HAP-1 (cell line): Measurements from ENCODE around the gene DOLPP1.
"Not testable (repeated sequence)": the region's sequence is repeated elsewhere in the genome, so short reads cannot be mapped to it uniquely, and the experiment has no call there.

Experiments
- DNase-seq, 2 experiments: peaks; one replicate each; pipeline ENCODE4 v3.0.0-alpha.2; 2016 to 2020; ENCODE audit warnings: low spot score in 2 of 2
- H3K27me3 ChIP-seq: fragments of 250-450 bp; sonication (Bioruptor Pico); 2 replicates; pipeline ENCODE4 v1.5.1; 2020; ENCODE audit warnings: low read depth, mild to moderate bottlenecking, moderate library complexity
- H3K36me3 ChIP-seq: fragments of 250-450 bp; sonication (Bioruptor Pico); replicated peaks from 2 replicates; pipeline ENCODE4 v1.5.1; 2020; ENCODE audit warnings: mild to moderate bottlenecking
- H3K4me1 ChIP-seq: fragments of 250-450 bp; sonication (Bioruptor Pico); 2 replicates; pipeline ENCODE4 v1.5.1; 2020; ENCODE audit warnings: mild to moderate bottlenecking
- H3K4me3 ChIP-seq: fragments of 250-450 bp; sonication (Bioruptor Pico); 2 replicates; pipeline ENCODE4 v1.5.1; 2020; ENCODE audit warnings: mild to moderate bottlenecking, moderate library complexity
- H3K9me3 ChIP-seq: fragments of 250-450 bp; sonication (Bioruptor Pico); 2 replicates; pipeline ENCODE4 v1.5.1; 2020; ENCODE audit warnings: mild to moderate bottlenecking, moderate library complexity
- in situ Hi-C: fragments of 300-500 bp; cut with MboI; formaldehyde crosslinking; loops from 3 replicates; pipeline ENCODE4 v1.14.3; 2020; ENCODE audit warnings: low sequenced_read_pairs, inconsistent platforms, mixed read lengths

DOLPP1 gene

GRCh38 chr9:129080601-129081387 lies at the start of gene DOLPP1:
DOLPP1 (plus strand) TSS chr9:129081111; CDS start chr9:129081132, 21 bp downstream.
- Histone ChIP-seq H3K27me3 (no peaks in the 10 kb centered on the region), H3K4me1 (peaks cover 9% of the 10 kb centered on the region; the same call in 1 of the 2 replicates), H3K4me3 (peak within 1 kb of the TSS; percentile 76), H3K36me3 (peaks cover 10% of the 10 kb centered on the region), H3K9me3 (no peaks in the 10 kb centered on the region)
- in situ Hi-C loops: no loop called here
- DNase-seq: peak; percentile 96 to 99

DNA sequence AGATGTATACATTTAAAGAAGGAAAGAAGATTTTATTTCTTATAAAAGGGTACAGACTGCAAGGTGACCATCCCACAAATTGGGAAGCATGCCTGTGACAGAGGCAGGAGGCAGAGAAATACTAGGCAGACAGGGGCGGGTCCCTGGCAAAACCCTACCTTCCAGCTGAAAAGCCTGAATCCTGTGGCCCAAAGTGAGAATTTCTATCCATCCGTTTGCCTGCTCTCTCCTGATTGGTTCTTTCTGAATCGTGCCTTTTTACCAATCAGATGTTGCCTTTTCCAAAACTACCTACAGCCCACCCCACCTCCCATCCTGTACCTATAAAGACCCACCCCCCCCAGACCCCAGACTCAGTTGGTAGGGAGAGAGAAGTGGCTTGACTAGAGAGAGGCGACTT lies 49.4 kb upstream of the DOLPP1 start:
- no peaks in the 10 kb centered on the region for H3K9me3 ChIP-seq
- DNase-seq: no peak
- H3K4me3 ChIP-seq: no peak overlapping the region
- no peaks in the 10 kb centered on the region for H3K27me3 ChIP-seq
- H3K4me1 ChIP-seq: peaks cover 9% of the 10 kb centered on the region
- in situ Hi-C loops: no loop called here
- H3K36me3 ChIP-seq: 0 out of 2 replicates have a peak, but pooled peaks cover under 1% of the 10 kb centered on the region

- 0 out of 2 replicates have a peak, but pooled peaks cover 5% of the 10 kb centered on the region for H3K36me3 ChIP-seq
- H3K4me1 ChIP-seq: peaks cover 7% of the 10 kb centered on the region
- no peaks in the 10 kb centered on the region for H3K27me3 ChIP-seq
- in situ Hi-C loops: no loop called here
- DNase-seq: no peak
- no peaks in the 10 kb centered on the region for H3K9me3 ChIP-seq
- no peak overlapping the region for H3K4me3 ChIP-seq
These were observed 48.3 kb upstream of the DOLPP1 start for GRCh38 chr9:129032541-129033159.

- 0 out of 2 replicates have a peak, but pooled peaks cover 5% of the 10 kb centered on the region for H3K36me3 ChIP-seq
- in situ Hi-C loops: no loop called here
- H3K4me1 ChIP-seq: peaks cover 7% of the 10 kb centered on the region
- H3K9me3 ChIP-seq: no peaks in the 10 kb centered on the region
- no peak overlapping the region for H3K4me3 ChIP-seq
- no peak for DNase-seq
- no peaks in the 10 kb centered on the region for H3K27me3 ChIP-seq
These were observed 47.7 kb upstream of the DOLPP1 start for GRCh38 chr9:129033216-129033615.

GRCh38 chr9:129035838-129036237 lies 45.1 kb upstream of the DOLPP1 start:
- H3K4me1 ChIP-seq, DNase-seq, in situ Hi-C loops, H3K27me3 ChIP-seq, H3K9me3 ChIP-seq, H3K36me3 ChIP-seq: not testable (repeated sequence)
- peak overlapping the region; percentile 99 for H3K4me3 ChIP-seq

- in situ Hi-C loops: no loop called here
- Histone ChIP-seq H3K9me3 (no peaks in the 10 kb centered on the region), H3K4me1 (peaks cover 7% of the 10 kb centered on the region), H3K27me3 (no peaks in the 10 kb centered on the region), H3K36me3 (peaks cover 5% of the 10 kb centered on the region; the same call in 1 of the 2 replicates), H3K4me3 (peak within 1 kb of the TSS; percentile 99)
- DNase-seq: peak; percentile 99 to 100
These were observed 44.5 kb upstream of the DOLPP1 start, which contains the start of gene MIGA2 for GRCh38 chr9:129036241-129036922. MIGA2 (plus strand) TSS chr9:129036626; CDS start chr9:129040595, 3,969 bp downstream.

GRCh38 chr9:129036923-129037766 lies 43.8 kb upstream of the DOLPP1 start:
- peak overlapping the region; percentile 99 for H3K4me3 ChIP-seq
- H3K36me3 ChIP-seq: peaks cover 8% of the 10 kb centered on the region; the same call in 1 of the 2 replicates
- H3K4me1 ChIP-seq: peaks cover 7% of the 10 kb centered on the region
- no peaks in the 10 kb centered on the region for H3K27me3 ChIP-seq
- in situ Hi-C loops: no loop called here
- DNase-seq: no peak
- H3K9me3 ChIP-seq: no peaks in the 10 kb centered on the region

GRCh38 chr9:129037767-129038098 lies 43.2 kb upstream of the DOLPP1 start:
- Histone ChIP-seq H3K9me3 (no peaks in the 10 kb centered on the region), H3K4me1 (peaks cover 7% of the 10 kb centered on the region), H3K4me3 (peak overlapping the region; percentile 99), H3K27me3 (no peaks in the 10 kb centered on the region), H3K36me3 (peaks cover 8% of the 10 kb centered on the region; the same call in 1 of the 2 replicates)
- no peak for DNase-seq
- in situ Hi-C loops: no loop called here

DNA sequence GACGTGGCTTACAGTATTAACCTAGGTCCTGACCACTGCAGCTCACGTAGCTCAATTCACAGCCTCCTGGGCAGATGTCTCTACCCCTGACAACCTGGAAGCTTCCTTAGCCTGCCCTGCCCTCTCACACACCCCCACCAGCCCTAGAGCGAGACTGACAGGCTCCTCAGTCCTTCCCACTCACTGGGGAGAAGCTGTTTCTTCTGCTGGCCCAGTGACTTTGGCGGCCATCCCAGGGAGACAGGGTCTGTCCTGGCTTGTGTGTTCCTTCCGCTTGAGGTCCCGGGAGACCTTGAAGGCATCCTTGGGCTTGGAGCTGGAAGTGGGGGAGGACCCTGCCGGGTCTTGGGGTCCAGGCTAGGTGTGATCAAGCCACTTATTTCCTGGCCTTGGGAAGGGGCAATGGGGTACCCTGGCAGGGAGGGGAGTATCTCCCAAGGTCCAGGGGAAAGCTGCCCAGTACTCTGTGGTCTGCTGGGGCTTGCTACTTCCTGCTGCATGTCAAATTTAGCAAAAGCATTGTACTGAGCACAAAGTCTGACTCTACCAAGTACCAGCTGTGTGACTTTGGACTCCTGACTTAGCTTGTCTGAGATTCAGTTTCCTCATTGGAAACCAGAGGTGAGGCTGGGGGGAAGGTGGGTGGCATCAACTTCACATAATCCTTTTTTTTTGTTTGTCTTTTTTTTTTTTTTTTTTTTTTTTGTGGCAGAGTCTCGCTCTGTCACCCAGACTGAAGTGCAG lies 42.6 kb upstream of the DOLPP1 start:
- no peaks in the 10 kb centered on the region for H3K27me3 ChIP-seq
- DNase-seq: no peak
- peaks cover 7% of the 10 kb centered on the region for H3K4me1 ChIP-seq
- H3K36me3 ChIP-seq: peaks cover 8% of the 10 kb centered on the region; the same call in 1 of the 2 replicates
- H3K9me3 ChIP-seq: no peaks in the 10 kb centered on the region
- H3K4me3 ChIP-seq: no peak overlapping the region; the same call in 1 of the 2 replicates
- in situ Hi-C loops: no loop called here

DNA sequence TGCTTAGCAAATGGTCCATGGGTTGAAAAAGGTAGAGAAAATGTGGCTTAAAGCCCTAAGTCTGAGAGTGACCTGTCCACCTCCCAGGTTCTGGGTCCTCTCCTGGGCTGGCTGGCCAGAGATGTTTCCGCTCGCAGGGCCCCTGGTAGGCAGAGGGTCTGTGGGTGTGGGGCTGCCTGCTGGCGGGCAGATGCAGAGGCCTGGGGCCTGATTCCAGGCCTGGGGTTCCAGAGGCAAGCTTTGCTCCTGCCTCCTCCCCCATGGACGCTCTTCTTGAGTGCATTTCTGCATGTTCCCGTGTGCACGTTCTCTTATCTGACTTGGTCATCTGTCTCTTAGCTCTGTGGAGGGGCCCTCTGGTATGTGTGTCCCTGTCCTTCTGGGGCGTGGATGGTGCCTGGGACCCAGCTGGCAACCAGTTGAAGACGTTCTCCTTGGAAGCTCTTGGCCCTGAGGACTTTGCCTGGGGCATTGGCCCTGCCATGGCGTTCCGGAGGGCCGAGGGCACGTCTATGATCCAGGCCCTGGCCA lies 40.7 kb upstream of the DOLPP1 start:
- no peak for DNase-seq
- Histone ChIP-seq H3K9me3 (no peaks in the 10 kb centered on the region), H3K4me3 (no peak overlapping the region), H3K36me3 (peaks cover 8% of the 10 kb centered on the region; the same call in 1 of the 2 replicates), H3K4me1 (peaks cover 7% of the 10 kb centered on the region), H3K27me3 (no peaks in the 10 kb centered on the region)
- in situ Hi-C loops: no loop called here

- Histone ChIP-seq H3K36me3 (peaks cover 3% of the 10 kb centered on the region; the same call in 1 of the 2 replicates), H3K27me3 (no peaks in the 10 kb centered on the region), H3K4me3 (no peak overlapping the region), H3K4me1 (peaks cover 3% of the 10 kb centered on the region; the same call in 1 of the 2 replicates), H3K9me3 (no peaks in the 10 kb centered on the region)
- in situ Hi-C loops: no loop called here
- DNase-seq: no peak
These were observed 38.9 kb upstream of the DOLPP1 start for GRCh38 chr9:129042016-129042415.

DNA sequence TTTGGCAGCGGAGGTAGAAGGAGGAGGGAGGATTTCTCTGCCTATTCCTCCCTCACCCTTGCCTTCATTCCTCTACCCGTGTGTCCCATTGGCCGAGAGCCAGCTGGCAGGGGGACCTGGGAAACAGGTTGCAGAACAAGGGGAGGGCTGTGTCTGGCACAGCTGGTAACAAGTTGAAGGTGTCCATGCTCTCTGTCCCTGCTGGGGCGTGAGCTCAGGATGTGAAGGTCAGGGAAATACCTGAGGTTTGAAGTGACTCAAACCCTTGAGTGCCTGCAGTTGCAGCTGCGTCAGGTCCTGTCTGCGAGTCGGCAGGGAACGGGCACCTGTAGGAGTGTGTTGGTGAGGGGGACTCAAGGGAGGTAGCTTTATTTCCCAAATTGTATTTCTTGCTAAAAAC lies 28.3 kb upstream of the DOLPP1 start:
- H3K4me1 ChIP-seq: no peaks in the 10 kb centered on the region
- no peak overlapping the region for H3K4me3 ChIP-seq
- no peaks in the 10 kb centered on the region for H3K27me3 ChIP-seq
- peaks cover 24% of the 10 kb centered on the region for H3K36me3 ChIP-seq
- DNase-seq: no peak
- H3K9me3 ChIP-seq: no peaks in the 10 kb centered on the region
- in situ Hi-C loops: no loop called here
